NCI-H2029 (cell line): ENCODE data around the gene HIP1.
"Not testable (repeated sequence)": the region's sequence is repeated elsewhere in the genome, so short reads cannot be mapped to it uniquely, and the experiment has no call there.

Source experiments
- DNase-seq: peaks from one replicate; lab custom pipeline; 2025; lab: John Stamatoyannopoulos, UW

Gene HIP1

GRCh38 chr7:75738604-75738974, at the start of gene HIP1:
Gene HIP1 (minus strand): TSS chr7:75738941. CDS start chr7:75738920, 21 bp downstream.
- no peak for DNase-seq

- not testable (repeated sequence) for DNase-seq
These were observed 49.6 kb upstream of the HIP1 start for GRCh38 chr7:75788154-75788847.

GRCh38 chr7:75783058-75783457, 44.3 kb upstream of the HIP1 start:
- DNase-seq = not testable (repeated sequence)

- DNase-seq = not testable (repeated sequence)
These were observed 42.0 kb upstream of the HIP1 start for GRCh38 chr7:75780647-75781273.

- DNase-seq = not testable (repeated sequence)
These were observed 40.8 kb upstream of the HIP1 start for GRCh38 chr7:75779516-75779915.

GRCh38 chr7:75779035-75779434, 40.3 kb upstream of the HIP1 start:
- not testable (repeated sequence) for DNase-seq

- DNase-seq = no peak
These were observed 37.7 kb upstream of the HIP1 start for GRCh38 chr7:75776295-75776971.

GRCh38 chr7:75773958-75774357, 35.2 kb upstream of the HIP1 start:
- not testable (repeated sequence) for DNase-seq

GRCh38 chr7:75772081-75773077, 33.6 kb upstream of the HIP1 start, which contains the start of gene CCL26:
Gene CCL26 (minus strand): TSS chr7:75772211. CDS start chr7:75772176, 35 bp downstream.
- no peak for DNase-seq

- DNase-seq = no peak
These were observed 32.5 kb upstream of the HIP1 start for GRCh38 chr7:75771224-75771623.

GRCh38 chr7:75762350-75762917, 23.7 kb upstream of the HIP1 start:
- DNase-seq = no peak

GRCh38 chr7:75761801-75762200, 23.1 kb upstream of the HIP1 start:
- DNase-seq = not testable (repeated sequence)

GRCh38 chr7:75758491-75758890, 19.8 kb upstream of the HIP1 start:
- DNase-seq = no peak

- no peak for DNase-seq
These were observed 19.1 kb upstream of the HIP1 start for GRCh38 chr7:75757860-75758259.

GRCh38 chr7:75756991-75757676, 18.4 kb upstream of the HIP1 start:
- no peak for DNase-seq

GRCh38 chr7:75756206-75756990, 17.7 kb upstream of the HIP1 start:
- DNase-seq = no peak

GRCh38 chr7:75743455-75743859, 4.7 kb upstream of the HIP1 start:
- DNase-seq = no peak

- no peak for DNase-seq
These were observed 2.2 kb upstream of the HIP1 start for GRCh38 chr7:75740846-75741497.
